ENCODE results near the gene RGS19. TPM values are rescaled to one million over a fixed set of nuclear protein-coding genes. Genes with fewer than 3 reads are reported as not detected.
"Not testable (repeated sequence)": the region's sequence is repeated elsewhere in the genome, so short reads cannot be mapped to it uniquely, and the experiment has no call there.

The RGS19 gene
- total RNA-seq, 1 donor from 2014 or later = 16.4 TPM

- DNase-seq (ENCODE audit: low read depth) = no peak
Measured at GRCh38 chr20:64095927-64096326, 16.6 kb upstream of the RGS19 start.

- DNase-seq (ENCODE audit: low read depth) = no peak
Measured at GRCh38 chr20:64095455-64095854, 16.1 kb upstream of the RGS19 start.

- DNase-seq (ENCODE audit: low read depth) = no peak
Measured at GRCh38 chr20:64093013-64093503, 13.7 kb upstream of the RGS19 start.

GRCh38 chr20:64092258-64093012 lies 13.1 kb upstream of the RGS19 start:
- DNase-seq (ENCODE audit: low read depth) = no peak

GRCh38 chr20:64091770-64092169 lies 12.5 kb upstream of the RGS19 start:
- no peak for DNase-seq (ENCODE audit: low read depth)

GRCh38 chr20:64091340-64091739 lies 12.0 kb upstream of the RGS19 start:
- DNase-seq (ENCODE audit: low read depth) = no peak

- DNase-seq (ENCODE audit: low read depth) = no peak
Measured at GRCh38 chr20:64090165-64090564, 10.8 kb upstream of the RGS19 start.

- not testable (repeated sequence) for DNase-seq (ENCODE audit: low read depth)
Measured at GRCh38 chr20:64088586-64088985, 9.3 kb upstream of the RGS19 start.

- not testable (repeated sequence) for DNase-seq (ENCODE audit: low read depth)
Measured at GRCh38 chr20:64087226-64087825, 8.0 kb upstream of the RGS19 start.

GRCh38 chr20:64086801-64087200 lies 7.5 kb upstream of the RGS19 start:
- no peak for DNase-seq (ENCODE audit: low read depth)

- DNase-seq (ENCODE audit: low read depth) = no peak
Measured at GRCh38 chr20:64084685-64085152, 5.4 kb upstream of the RGS19 start.

- DNase-seq (ENCODE audit: low read depth) = no peak
Measured at GRCh38 chr20:64083804-64084684, 4.7 kb upstream of the RGS19 start, which contains the start of gene LKAAEAR1. Gene LKAAEAR1, minus strand, starts transcription at chr20:64084398. Its CDS starts 179 bp downstream, at chr20:64084219.

- DNase-seq (ENCODE audit: low read depth) = peak; percentile 62
Measured at GRCh38 chr20:64083378-64083803, 4.1 kb upstream of the RGS19 start.

GRCh38 chr20:64082820-64083377 lies 3.6 kb upstream of the RGS19 start:
- no peak for DNase-seq (ENCODE audit: low read depth)

- DNase-seq (ENCODE audit: low read depth) = no peak
Measured at GRCh38 chr20:64082126-64082731, 2.9 kb upstream of the RGS19 start.

- no peak for DNase-seq (ENCODE audit: low read depth)
Measured at GRCh38 chr20:64081624-64081964, 2.3 kb upstream of the RGS19 start.

- DNase-seq (ENCODE audit: low read depth) = no peak
Measured at GRCh38 chr20:64080813-64081623, 1.7 kb upstream of the RGS19 start.

- peak; percentile 22 for DNase-seq (ENCODE audit: low read depth)
Measured at GRCh38 chr20:64080013-64080812, 895 bp upstream of the RGS19 start, which contains the start of gene OPRL1. Gene OPRL1, plus strand, starts transcription at chr20:64080082. Its CDS starts 12,639 bp downstream, at chr20:64092721.

- no peak for DNase-seq (ENCODE audit: low read depth)
Measured at GRCh38 chr20:64078934-64079272, 415 bp downstream of the RGS19 start.

Data from myocyte (in vitro differentiated cells).